Fibroblast of lung (primary cell): ENCODE measurements around the gene CST7. TPM values are rescaled to one million over a fixed set of nuclear protein-coding genes. Genes with fewer than 3 reads are reported as not detected.

Source experiments
- DNase-seq, 2 donors: peaks; one replicate each; pipeline versions ENCODE4 v3.0.0 to v3.0.0-alpha.2; 2010; ENCODE audit warnings: low read depth in 2 of 2
- H2AFZ ChIP-seq: 2 replicates; pipeline ENCODE4 v1.5.1; 2012; ENCODE audit warnings: low read length, control low read depth, inconsistent platforms
- H3K27ac ChIP-seq: 2 replicates; pipeline ENCODE4 v1.5.1; 2011; ENCODE audit warnings: low read length, control low read depth; ENCODE audit not compliant: insufficient read depth
- H3K27me3 ChIP-seq: 2 replicates; pipeline ENCODE4 v1.5.1; 2011; ENCODE audit warnings: mild to moderate bottlenecking, low read length; ENCODE audit not compliant: control insufficient read depth, insufficient read depth
- H3K36me3 ChIP-seq: 2 replicates; pipeline ENCODE4 v1.5.1; 2011; ENCODE audit warnings: low read length; ENCODE audit not compliant: control insufficient read depth, insufficient read depth
- H3K4me1 ChIP-seq: 2 replicates; pipeline ENCODE4 v1.5.1; 2011; ENCODE audit warnings: low read length; ENCODE audit not compliant: control insufficient read depth, insufficient read depth; ENCODE audit errors: extremely low read depth
- H3K4me2 ChIP-seq: 2 replicates; pipeline ENCODE4 v1.5.1; 2011; ENCODE audit warnings: low read length, control low read depth; ENCODE audit not compliant: insufficient read depth; ENCODE audit errors: extremely low read depth
- H3K4me3 ChIP-seq, 4 experiments: fragments of 200-600 bp in 1 of 4; sonication (generic) in 1 of 4; replicated peaks in 1 of 4; 2 replicates each; pipeline ENCODE4 v1.5.1; 2011 to 2016; ENCODE audit warnings: low read length in 4 of 4, low read depth in 3 of 4, mild to moderate bottlenecking in 3 of 4, control low read depth in 2 of 4, inconsistent platforms in 1 of 4, mixed read lengths in 1 of 4; ENCODE audit not compliant: insufficient read depth in 1 of 4; ENCODE audit errors: control extremely low read depth in 1 of 4
- H3K79me2 ChIP-seq: 2 replicates; pipeline ENCODE4 v1.5.1; 2012; ENCODE audit warnings: mild to moderate bottlenecking, low read length, inconsistent platforms; ENCODE audit not compliant: control insufficient read depth, insufficient read depth
- H3K9ac ChIP-seq: 2 replicates; pipeline ENCODE4 v1.5.1; 2011; ENCODE audit warnings: mild to moderate bottlenecking, low read length, control low read depth; ENCODE audit not compliant: insufficient read depth
- H3K9me3 ChIP-seq: 2 replicates; pipeline ENCODE4 v1.5.1; 2012; ENCODE audit warnings: low read depth, low read length; ENCODE audit not compliant: control insufficient read depth, insufficient read depth
- H4K20me1 ChIP-seq: 2 replicates; pipeline ENCODE4 v1.5.1; 2011; ENCODE audit warnings: low read length; ENCODE audit not compliant: control insufficient read depth, insufficient read depth; ENCODE audit errors: extremely low read depth
- EZH2 ChIP-seq: IDR thresholded peaks from 2 replicates; pipeline ENCODE4 v1.5.1; 2012; ENCODE audit warnings: low read length, control low read depth, mild to moderate bottlenecking; ENCODE audit errors: missing control alignments
- polyA plus RNA-seq, 2 donors: library from polyadenylated mRNA; depleted of rRNA in 1 of 2; stranded (reverse) in 1 of 2; unstranded in 1 of 2; fragments of >200 nt; gene quantifications; 2 replicates each; pipeline ENCODE4 v1.2.1, GENCODE V29; 2011 to 2012; ENCODE audit warnings: missing spikeins in 1 of 2
- total RNA-seq: library from RNA; depleted of rRNA; stranded (reverse); fragments of >200 nt; gene quantifications from 2 replicates; pipeline ENCODE4 v1.2.1, GENCODE V29; 2014
- TF ChIP-seq, protein P1 (sequence below), 2 donors: IDR thresholded peaks in 1 of 2; conservative IDR thresholded peaks in 1 of 2; 1 replicate in 1 of 2; 2 replicates in 1 of 2; pipeline ENCODE4 v1.5.1; 2011 to 2012; ENCODE audit warnings: low read length in 2 of 2, control low read depth in 1 of 2, inconsistent platforms in 1 of 2, low read depth in 1 of 2, mild to moderate bottlenecking in 1 of 2

The CST7 gene
- total and polyA plus RNA-seq, 2 donors (not counting 1 experiment from before 2014, with no cell fraction given), result not detected

DNA sequence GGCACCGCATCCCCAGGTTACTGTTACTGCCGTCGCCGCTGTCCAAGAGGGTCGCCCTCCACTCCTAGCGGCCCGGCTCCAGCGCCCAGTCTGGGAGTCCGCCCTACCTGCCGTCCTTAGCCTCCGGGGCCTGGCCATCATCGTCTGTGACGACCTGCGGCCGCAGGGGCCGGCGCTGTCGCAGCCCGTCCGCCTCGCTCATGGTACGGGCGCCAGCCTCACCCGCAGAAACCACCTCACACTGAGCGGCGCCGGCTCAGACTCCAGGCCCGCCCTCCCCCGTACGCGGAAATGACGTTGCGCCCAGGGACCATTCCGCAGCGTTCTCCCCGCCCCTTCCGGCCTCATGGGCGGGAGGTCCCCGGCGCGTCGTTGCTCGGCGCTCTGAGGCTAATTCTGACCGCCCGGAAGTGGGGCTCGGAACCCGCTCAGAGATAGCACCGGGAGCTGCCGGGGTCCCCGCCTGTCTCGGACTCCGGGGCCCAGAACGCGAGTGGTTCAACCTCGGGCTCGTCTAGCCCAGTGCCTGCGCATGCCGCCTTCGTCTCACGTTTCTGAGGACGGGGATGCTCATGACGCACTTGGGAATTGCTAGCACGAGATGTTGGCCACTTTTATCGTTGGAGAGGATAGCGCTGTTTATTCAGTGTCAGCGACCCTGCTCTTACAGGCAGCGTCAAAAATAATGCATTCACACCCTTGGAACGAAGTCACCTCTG, 43.6 kb downstream of the CST7 start, which contains the start of gene APMAP:
Gene APMAP (minus strand): TSS at position 265 of the 719 bp plus-strand sequence. CDS start 63 bp downstream, at position 202.
- H3K4me1 ChIP-seq, result no peaks in the 10 kb centered on the region
- peak within 1 kb of the TSS; percentile 83 for H3K4me2 ChIP-seq
- no peak for TF ChIP-seq EZH2
- TF ChIP-seq, protein P1, sequence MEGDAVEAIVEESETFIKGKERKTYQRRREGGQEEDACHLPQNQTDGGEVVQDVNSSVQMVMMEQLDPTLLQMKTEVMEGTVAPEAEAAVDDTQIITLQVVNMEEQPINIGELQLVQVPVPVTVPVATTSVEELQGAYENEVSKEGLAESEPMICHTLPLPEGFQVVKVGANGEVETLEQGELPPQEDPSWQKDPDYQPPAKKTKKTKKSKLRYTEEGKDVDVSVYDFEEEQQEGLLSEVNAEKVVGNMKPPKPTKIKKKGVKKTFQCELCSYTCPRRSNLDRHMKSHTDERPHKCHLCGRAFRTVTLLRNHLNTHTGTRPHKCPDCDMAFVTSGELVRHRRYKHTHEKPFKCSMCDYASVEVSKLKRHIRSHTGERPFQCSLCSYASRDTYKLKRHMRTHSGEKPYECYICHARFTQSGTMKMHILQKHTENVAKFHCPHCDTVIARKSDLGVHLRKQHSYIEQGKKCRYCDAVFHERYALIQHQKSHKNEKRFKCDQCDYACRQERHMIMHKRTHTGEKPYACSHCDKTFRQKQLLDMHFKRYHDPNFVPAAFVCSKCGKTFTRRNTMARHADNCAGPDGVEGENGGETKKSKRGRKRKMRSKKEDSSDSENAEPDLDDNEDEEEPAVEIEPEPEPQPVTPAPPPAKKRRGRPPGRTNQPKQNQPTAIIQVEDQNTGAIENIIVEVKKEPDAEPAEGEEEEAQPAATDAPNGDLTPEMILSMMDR (conservative IDR thresholded peaks at IDR 0.05 in 1 of 2, IDR thresholded peaks at IDR 0.05 in 1 of 2; ENCODE audit: low read depth in 1 of 2, low read length in 2 of 2), result no peak
- H3K27ac ChIP-seq, result peak within 1 kb of the TSS; percentile 97
- peak; percentile 88 to 89 for DNase-seq
- no peaks in the 10 kb centered on the region for H3K9me3 ChIP-seq
- H2AFZ ChIP-seq, result peak within 1 kb of the TSS; percentile 92
- H3K79me2 ChIP-seq, result peaks cover 20% of the 10 kb centered on the region
- H3K36me3 ChIP-seq, result no peaks in the 10 kb centered on the region
- peak within 1 kb of the TSS; percentile 61 to 84 (median 78) for H3K4me3 ChIP-seq
- H4K20me1 ChIP-seq, result no peaks in the 10 kb centered on the region
- H3K9ac ChIP-seq, result peak within 1 kb of the TSS; percentile 93
- H3K27me3 ChIP-seq, result peaks cover 5% of the 10 kb centered on the region

GRCh38 chr20:24993337-24994185, 44.5 kb downstream of the CST7 start:
- TF ChIP-seq, protein P1 (conservative IDR thresholded peaks at IDR 0.05 in 1 of 2, IDR thresholded peaks at IDR 0.05 in 1 of 2; ENCODE audit: low read depth in 1 of 2, low read length in 2 of 2), result peak; percentile 11 to 43
- no peak for TF ChIP-seq EZH2
- Histone ChIP-seq H3K4me3 (peak overlapping the region; percentile 61 to 84 (median 78)), H4K20me1 (no peaks in the 10 kb centered on the region), H3K4me1 (no peaks in the 10 kb centered on the region), H3K36me3 (no peaks in the 10 kb centered on the region), H3K9me3 (no peaks in the 10 kb centered on the region), H3K4me2 (peak overlapping the region; percentile 64), H3K9ac (no peak overlapping the region), H2AFZ (peak overlapping the region; percentile 92), H3K27me3 (peaks cover 12% of the 10 kb centered on the region), H3K79me2 (peaks cover 16% of the 10 kb centered on the region), H3K27ac (peak overlapping the region; percentile 97)
- DNase-seq, result peak; percentile 36 to 72

- H3K9ac ChIP-seq, result no peak overlapping the region
- H3K4me2 ChIP-seq, result no peak overlapping the region
- H3K27me3 ChIP-seq, result peaks cover 14% of the 10 kb centered on the region
- no peak for DNase-seq
- H3K36me3 ChIP-seq, result no peaks in the 10 kb centered on the region
- no peak overlapping the region for H3K27ac ChIP-seq
- no peak overlapping the region for H2AFZ ChIP-seq
- TF ChIP-seq, protein P1 (conservative IDR thresholded peaks at IDR 0.05 in 1 of 2, IDR thresholded peaks at IDR 0.05 in 1 of 2; ENCODE audit: low read depth in 1 of 2, low read length in 2 of 2), result no peak
- TF ChIP-seq EZH2, result no peak
- no peak overlapping the region for H3K4me3 ChIP-seq
- no peaks in the 10 kb centered on the region for H3K4me1 ChIP-seq
- peaks cover 14% of the 10 kb centered on the region for H3K79me2 ChIP-seq
- no peaks in the 10 kb centered on the region for H4K20me1 ChIP-seq
- H3K9me3 ChIP-seq, result no peaks in the 10 kb centered on the region
Observed at GRCh38 chr20:24994186-24994465, 45.1 kb downstream of the CST7 start.
